RWPE2 (cell line): ENCODE results near the gene ATG2B.

ENCODE experiments used
- ATAC-seq: fragments of 200-7000 bp; cut with Tn5 transposase; 3 replicates; pipeline ENCODE4 v1.9.1; 2021; ENCODE audit warnings: low read depth
- DNase-seq: peaks from one replicate; pipeline ENCODE4 v3.0.0-alpha.2; 2020; ENCODE audit warnings: low spot score
- H3K27ac ChIP-seq: fragments of 450-650 bp; 2 replicates; pipeline ENCODE4 v1.5.1; 2017; ENCODE audit warnings: mild to moderate bottlenecking; ENCODE audit not compliant: poor library complexity, severe bottlenecking
- H3K27me3 ChIP-seq: fragments of 250-450 bp; sonication (Bioruptor Pico); 2 replicates; pipeline ENCODE4 v1.5.1; 2021; ENCODE audit warnings: mild to moderate bottlenecking, moderate library complexity; ENCODE audit not compliant: insufficient read depth, poor library complexity, severe bottlenecking
- H3K36me3 ChIP-seq: fragments of 250-450 bp; sonication (Bioruptor Pico); 2 replicates; pipeline ENCODE4 v1.5.1; 2020; ENCODE audit warnings: low read depth, mild to moderate bottlenecking, moderate library complexity
- H3K4me1 ChIP-seq: fragments of 250-450 bp; sonication (Bioruptor Pico); 2 replicates; pipeline ENCODE4 v1.5.1; 2021; ENCODE audit warnings: mild to moderate bottlenecking, moderate library complexity; ENCODE audit not compliant: insufficient read depth, poor library complexity, severe bottlenecking
- H3K4me3 ChIP-seq: fragments of 250-450 bp; sonication (Bioruptor Pico); 2 replicates; pipeline ENCODE4 v1.5.1; 2021; ENCODE audit warnings: mild to moderate bottlenecking, moderate library complexity; ENCODE audit not compliant: severe bottlenecking
- H3K9me3 ChIP-seq: fragments of 250-450 bp; sonication (Bioruptor Pico); 2 replicates; pipeline ENCODE4 v1.5.1; 2021; ENCODE audit warnings: mild to moderate bottlenecking, moderate library complexity; ENCODE audit not compliant: severe bottlenecking
- CTCF ChIP-seq: fragments of 450-650 bp; IDR thresholded peaks from one replicate; pipeline ENCODE4 v1.5.1; 2017; ENCODE audit warnings: mild to moderate bottlenecking, moderate library complexity; ENCODE audit not compliant: poor library complexity, severe bottlenecking

ATG2B gene

GRCh38 chr14:96391293-96392118, 28.4 kb upstream of the ATG2B start:
- DNase-seq (peak; percentile 99), ATAC-seq (peak; percentile 89)
- Histone ChIP-seq H3K27ac (no peak overlapping the region), H3K36me3 (peaks cover under 1% of the 10 kb centered on the region; the same call in 1 of the 2 replicates), H3K9me3 (no peaks in the 10 kb centered on the region), H3K4me1 (peaks cover 3% of the 10 kb centered on the region), H3K4me3 (peak overlapping the region; percentile 48), H3K27me3 (peaks cover 3% of the 10 kb centered on the region)
- TF ChIP-seq CTCF = no peak

GRCh38 chr14:96390965-96391292, 27.8 kb upstream of the ATG2B start:
- Histone ChIP-seq H3K36me3 (peaks cover 7% of the 10 kb centered on the region), H3K9me3 (no peaks in the 10 kb centered on the region), H3K4me1 (peaks cover 3% of the 10 kb centered on the region), H3K27me3 (peaks cover 3% of the 10 kb centered on the region), H3K27ac (no peak overlapping the region), H3K4me3 (peak overlapping the region; percentile 48)
- ATAC-seq (no peak), DNase-seq (no peak)
- TF ChIP-seq CTCF = no peak

GRCh38 chr14:96385385-96385784, 22.2 kb upstream of the ATG2B start:
- TF ChIP-seq CTCF = no peak
- no peak for ATAC-seq
- Histone ChIP-seq H3K36me3 (peaks cover 54% of the 10 kb centered on the region), H3K4me3 (no peak overlapping the region), H3K9me3 (no peaks in the 10 kb centered on the region), H3K4me1 (no peaks in the 10 kb centered on the region), H3K27me3 (no peaks in the 10 kb centered on the region), H3K27ac (no peak overlapping the region)
- no peak for DNase-seq

- DNase-seq (no peak), ATAC-seq (no peak)
- H3K27me3 ChIP-seq = no peaks in the 10 kb centered on the region
- TF ChIP-seq CTCF = no peak
- no peaks in the 10 kb centered on the region for H3K9me3 ChIP-seq
- peaks cover 54% of the 10 kb centered on the region for H3K36me3 ChIP-seq
- H3K4me3 ChIP-seq = no peak overlapping the region
- H3K27ac ChIP-seq = no peak overlapping the region
- H3K4me1 ChIP-seq = no peaks in the 10 kb centered on the region
Measured at GRCh38 chr14:96384740-96385139, 21.6 kb upstream of the ATG2B start.

- DNase-seq (no peak), ATAC-seq (no peak)
- no peaks in the 10 kb centered on the region for H3K9me3 ChIP-seq
- peaks cover 54% of the 10 kb centered on the region for H3K36me3 ChIP-seq
- no peaks in the 10 kb centered on the region for H3K27me3 ChIP-seq
- H3K4me1 ChIP-seq = no peaks in the 10 kb centered on the region
- H3K4me3 ChIP-seq = no peak overlapping the region
- no peak overlapping the region for H3K27ac ChIP-seq
- TF ChIP-seq CTCF = no peak
Measured at GRCh38 chr14:96384053-96384452, 20.9 kb upstream of the ATG2B start.
